Ovary (tissue), 9 donors: ENCODE measurements around the gene SLC1A7. TPM values are rescaled to one million over a fixed set of nuclear protein-coding genes. Genes with fewer than 3 reads are reported as not detected.

Source experiments
- DNase-seq, 5 donors: peaks; one replicate each; pipeline ENCODE4 v3.0.0-alpha.2; 2019 to 2020
- H3K27ac ChIP-seq, 2 donors: fragments of 200-600 bp; one replicate each; pipeline versions ENCODE4 v1.5.1 to v1.8.0; 2019 to 2022
- H3K27me3 ChIP-seq: fragments of 200-600 bp; one replicate; pipeline ENCODE4 v1.8.0; 2022
- H3K36me3 ChIP-seq: fragments of 200-600 bp; sonication (generic); one replicate; pipeline ENCODE4 v1.5.1; 2019
- H3K4me1 ChIP-seq: one replicate; pipeline ENCODE4 v1.8.1; 2013; ENCODE audit warnings: mild to moderate bottlenecking, moderate library complexity; ENCODE audit not compliant: insufficient read depth
- H3K4me3 ChIP-seq: fragments of 200-600 bp; sonication (generic); one replicate; pipeline ENCODE4 v1.5.1; 2017
- H3K9me3 ChIP-seq, 2 donors: fragments of 200-600 bp in 1 of 2; sonication (generic) in 1 of 2; one replicate each; pipeline versions ENCODE4 v1.5.1 to v1.8.1; 2013 to 2019; ENCODE audit warnings: mild to moderate bottlenecking in 1 of 2, moderate library complexity in 1 of 2
- EP300 ChIP-seq: sonication (generic); formaldehyde crosslinking; IDR thresholded peaks from one replicate; pipeline ENCODE4 v1.6.1; 2017; ENCODE audit warnings: antibody characterized with exemption
- POLR2A ChIP-seq: fragments of 450-650 bp; IDR thresholded peaks from one replicate; pipeline ENCODE4 v1.6.1; 2017; ENCODE audit warnings: antibody characterized with exemption, mild to moderate bottlenecking, moderate library complexity
- WGBS, 3 donors: extraction: QIAGEN DNeasy Blood & Tissue Kit in 1 of 3; methylation state at CpG; one replicate each; pipeline versions ENCODE4 v1.1.5 to v1.1.7; 2013 to 2017; 5-methylcytosine and 5-hydroxymethylcytosine counted together
- intact Hi-C, 4 donors: fragments of 100-400 bp; cut with DNase I; formaldehyde crosslinking; loops; one replicate each; pipeline versions ENCODE4 v1.11.0 to v1.15.1; 2022 to 2023
- polyA plus RNA-seq, 2 donors: library from polyadenylated mRNA; stranded (reverse); fragments of 200-250 nt in 1 of 2; fragments of 350-450 nt in 1 of 2; fragmentation: Illumina TruSeq in 1 of 2; extraction: RNeasy Lipid Tissue Mini Kit (QIAGEN cat#74804) in 1 of 2; gene quantifications; one replicate each; pipeline ENCODE4 v1.2.3, GENCODE V29; 2013 to 2014
- total RNA-seq, 7 donors: library from RNA; depleted of rRNA in 2 of 7; stranded (reverse); fragments of >200 nt in 2 of 7; fragmentation: NEBNext Ultra II Directional in 3 of 7; extraction: Animal tissue kit (Norgen Biotek cat#: 25700) in 3 of 7; gene quantifications; one replicate each; pipeline versions ENCODE4 v1.1.0 to v1.2.4, GENCODE V29; 2016 to 2023
- TF ChIP-seq, protein P1 (sequence below), 3 donors: fragments of 450-650 bp in 2 of 3; fragments of 200-600 bp in 1 of 3; IDR thresholded peaks; one replicate each; pipeline versions ENCODE4 v1.5.1 to v1.8.0; 2016 to 2022; ENCODE audit warnings: antibody characterized with exemption in 3 of 3, mild to moderate bottlenecking in 1 of 3
- donor health status: DM: no; HTN: no; CAD: no; lungs with moderate emphysema.
- donor health status: DM: no; HTN: no; CAD: no.
- donor health status: Bipolar disorder and iron deficiency.
- donor health status: DM: yes; HTN: yes; CAD: no.
- donor health status: DM: no; HTN: no; CAD: no.
- donor health status: DM: yes; HTN: yes; CAD: no.

Gene SLC1A7
- total and polyA plus RNA-seq, 9 donors = 0.25 to 0.28 TPM; not detected in 7

DNA sequence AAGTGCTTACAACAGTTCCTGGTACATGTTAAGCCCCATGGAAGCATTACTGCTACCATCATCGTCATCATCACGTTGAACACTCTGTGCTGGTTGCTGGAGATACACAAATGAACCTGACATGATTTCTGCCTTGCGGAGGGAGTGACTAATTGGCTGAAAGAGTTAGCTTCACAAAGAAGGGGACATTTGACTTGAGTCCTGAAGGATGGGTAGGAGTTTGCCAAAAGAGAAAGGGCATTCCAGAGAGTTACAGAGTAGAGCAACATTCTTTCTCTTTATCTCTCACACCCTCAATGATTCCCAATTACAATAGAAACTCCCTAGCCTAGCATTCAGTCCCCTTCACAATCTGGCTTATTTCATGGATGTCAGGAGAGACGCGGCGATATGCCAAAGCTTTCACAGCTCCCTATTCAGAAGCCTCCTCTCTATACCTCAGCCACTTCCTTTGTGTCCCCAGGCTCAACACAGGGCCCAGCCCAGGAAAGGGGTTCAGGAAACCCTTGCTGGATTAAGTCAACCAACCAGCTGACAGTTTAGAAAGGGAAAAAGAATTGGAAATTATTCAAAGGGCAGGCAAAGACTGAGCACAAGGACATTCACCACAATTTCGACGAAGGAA lies 38.0 kb downstream of the SLC1A7 start:
- no peaks in the 10 kb centered on the region for H3K36me3 ChIP-seq
- WGBS, 3 donors = 34 to 45% (median 36%) methylated on average over 8 of the region's 8 CpGs
- peak; percentile 55 to 72 (median 68) for DNase-seq
- H3K27ac ChIP-seq = peak overlapping the region in 1 of 2 donors; percentile 13
- no peak for TF ChIP-seq POLR2A
- no peaks in the 10 kb centered on the region for H3K9me3 ChIP-seq
- intact Hi-C loops = no loop called here
- H3K27me3 ChIP-seq = no peaks in the 10 kb centered on the region
- no peak overlapping the region for H3K4me3 ChIP-seq
- peaks cover 3% of the 10 kb centered on the region for H3K4me1 ChIP-seq

DNA sequence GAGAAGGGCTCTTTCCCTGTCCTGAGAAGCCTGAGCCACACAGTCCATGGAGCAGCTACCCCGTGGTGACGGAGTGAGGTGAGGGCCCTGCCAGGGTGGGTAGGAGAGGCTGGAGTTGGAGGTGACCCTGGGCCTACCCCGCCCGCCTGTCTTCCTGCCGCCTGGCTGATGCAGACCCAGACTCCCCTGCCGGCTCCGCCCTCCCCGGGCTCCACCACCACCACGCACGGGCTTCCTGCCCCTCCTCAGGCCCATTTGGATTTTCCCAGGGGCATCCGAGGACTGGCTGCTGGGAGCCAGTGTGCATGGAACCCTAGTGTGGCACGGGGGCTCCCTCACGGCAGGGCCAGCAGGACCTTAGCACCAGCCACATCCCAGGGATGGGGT lies 47.9 kb downstream of the SLC1A7 start:
- H3K4me1 ChIP-seq = peaks cover 4% of the 10 kb centered on the region
- no peak overlapping the region for H3K4me3 ChIP-seq
- intact Hi-C loops = no loop called here
- H3K27me3 ChIP-seq = no peaks in the 10 kb centered on the region
- 51 to 62% (median 57%) methylated on average over 13 of the region's 13 CpGs for WGBS, 3 donors
- no peaks in the 10 kb centered on the region for H3K36me3 ChIP-seq
- TF ChIP-seq, protein P1, sequence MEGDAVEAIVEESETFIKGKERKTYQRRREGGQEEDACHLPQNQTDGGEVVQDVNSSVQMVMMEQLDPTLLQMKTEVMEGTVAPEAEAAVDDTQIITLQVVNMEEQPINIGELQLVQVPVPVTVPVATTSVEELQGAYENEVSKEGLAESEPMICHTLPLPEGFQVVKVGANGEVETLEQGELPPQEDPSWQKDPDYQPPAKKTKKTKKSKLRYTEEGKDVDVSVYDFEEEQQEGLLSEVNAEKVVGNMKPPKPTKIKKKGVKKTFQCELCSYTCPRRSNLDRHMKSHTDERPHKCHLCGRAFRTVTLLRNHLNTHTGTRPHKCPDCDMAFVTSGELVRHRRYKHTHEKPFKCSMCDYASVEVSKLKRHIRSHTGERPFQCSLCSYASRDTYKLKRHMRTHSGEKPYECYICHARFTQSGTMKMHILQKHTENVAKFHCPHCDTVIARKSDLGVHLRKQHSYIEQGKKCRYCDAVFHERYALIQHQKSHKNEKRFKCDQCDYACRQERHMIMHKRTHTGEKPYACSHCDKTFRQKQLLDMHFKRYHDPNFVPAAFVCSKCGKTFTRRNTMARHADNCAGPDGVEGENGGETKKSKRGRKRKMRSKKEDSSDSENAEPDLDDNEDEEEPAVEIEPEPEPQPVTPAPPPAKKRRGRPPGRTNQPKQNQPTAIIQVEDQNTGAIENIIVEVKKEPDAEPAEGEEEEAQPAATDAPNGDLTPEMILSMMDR (IDR thresholded peaks at IDR 0.05) = no peak
- no peak for TF ChIP-seq EP300
- no peak for TF ChIP-seq POLR2A
- H3K27ac ChIP-seq = no peak overlapping the region
- H3K9me3 ChIP-seq = no peaks in the 10 kb centered on the region
- no peak for DNase-seq

DNA sequence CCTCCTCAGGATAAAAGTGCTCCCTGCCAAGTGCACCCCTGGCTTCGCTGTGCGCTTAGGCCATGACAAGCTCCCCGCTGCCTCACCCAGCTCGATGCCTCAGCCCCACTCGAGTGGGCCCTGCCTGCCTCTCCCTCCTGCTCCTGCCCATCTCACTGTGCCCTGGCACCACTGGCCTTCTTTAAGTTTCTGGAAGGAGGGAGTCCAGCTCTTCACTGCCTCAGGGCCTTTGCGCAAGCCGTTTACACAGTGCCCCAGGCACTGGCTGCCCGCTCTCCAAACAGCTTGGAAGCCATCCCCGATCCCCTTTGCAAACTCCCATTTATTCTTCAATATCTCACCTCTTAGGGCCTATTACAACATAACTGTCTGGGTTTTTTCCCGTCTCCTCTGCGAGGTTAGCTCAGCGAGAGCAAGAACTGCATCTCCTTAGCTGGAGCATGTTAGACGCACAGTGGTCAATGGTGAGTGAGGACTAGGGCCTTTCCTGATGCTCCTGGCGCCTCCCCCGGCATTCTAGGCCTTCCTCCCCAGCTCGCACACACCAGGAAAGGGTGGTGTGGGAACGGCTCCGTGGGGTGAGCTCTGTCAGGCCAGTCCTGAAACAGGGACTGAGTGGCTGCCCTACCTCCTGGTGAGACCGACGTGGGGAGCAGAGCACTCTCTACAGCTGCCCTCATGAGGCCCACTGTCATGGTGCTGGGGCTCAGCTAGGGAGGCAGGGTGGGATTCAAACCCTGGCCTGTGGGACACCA lies 48.5 kb downstream of the SLC1A7 start:
- H3K4me3 ChIP-seq = no peak overlapping the region
- no peak for DNase-seq
- peaks cover 4% of the 10 kb centered on the region for H3K4me1 ChIP-seq
- H3K27me3 ChIP-seq = no peaks in the 10 kb centered on the region
- no peaks in the 10 kb centered on the region for H3K9me3 ChIP-seq
- TF ChIP-seq POLR2A = no peak
- TF ChIP-seq EP300 = no peak
- TF ChIP-seq, protein P1 (IDR thresholded peaks at IDR 0.05) = no peak
- WGBS, 3 donors = 81 to 87% (median 82%) methylated on average over 20 of the region's 20 CpGs
- H3K36me3 ChIP-seq = no peaks in the 10 kb centered on the region
- intact Hi-C loops = no loop called here
- no peak overlapping the region for H3K27ac ChIP-seq

DNA sequence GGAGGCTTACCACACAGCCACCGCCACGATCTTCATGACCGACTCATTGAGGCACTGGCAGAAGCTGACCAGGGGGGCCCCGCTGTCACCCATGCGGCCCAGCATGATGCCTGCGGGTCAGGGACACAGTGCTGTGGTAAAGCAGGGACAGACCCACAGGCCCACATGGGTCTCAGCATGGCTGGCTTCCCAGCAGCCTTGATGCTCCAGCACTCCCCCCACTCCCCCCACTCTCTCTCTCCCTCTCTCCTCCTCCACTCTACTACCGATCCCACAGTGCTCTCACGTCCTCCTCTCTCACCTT lies 49.0 kb downstream of the SLC1A7 start:
- peaks cover 4% of the 10 kb centered on the region for H3K4me1 ChIP-seq
- no peaks in the 10 kb centered on the region for H3K9me3 ChIP-seq
- H3K27me3 ChIP-seq = no peaks in the 10 kb centered on the region
- WGBS, 3 donors = 85 to 89% (median 89%) methylated on average over 8 of the region's 8 CpGs
- no peak for DNase-seq
- TF ChIP-seq, protein P1 (IDR thresholded peaks at IDR 0.05) = no peak
- no peak for TF ChIP-seq EP300
- no peak for TF ChIP-seq POLR2A
- H3K36me3 ChIP-seq = no peaks in the 10 kb centered on the region
- intact Hi-C loops = no loop called here
- H3K4me3 ChIP-seq = no peak overlapping the region
- H3K27ac ChIP-seq = no peak overlapping the region
